IMR-90 (cell line): Measurements from ENCODE around the gene COPS7A. TPM values are rescaled to one million over a fixed set of nuclear protein-coding genes. Genes with fewer than 3 reads are reported as not detected.
A peak's percentile ranks its signal among the peaks of the same experiment; 100 is the strongest.

Experiments used
- ATAC-seq: fragments of 200-7000 bp; cut with Tn5 transposase; 2 replicates; pipeline ENCODE4 v1.9.1; 2020; ENCODE audit warnings: low read depth, mild to moderate bottlenecking, moderate library complexity
- BruUV-seq: library from RNA; stranded (reverse); fragments of 400-500 nt; replicated peaks from 2 replicates; lab custom pipeline; 2021; lab: Mats Ljungman, UMichigan
- CTCF ChIA-PET: fragments of 300-600 bp; formaldehyde crosslinking; extraction: SDS; loops from one replicate; lab custom pipeline; 2021; ENCODE audit warnings: antibody characterized with exemption; lab: Yijun Ruan, JAX
- POLR2A ChIA-PET: fragments of 300-600 bp; sonication (Branson Sonifier 250); formaldehyde crosslinking; loops from one replicate; lab custom pipeline; 2022; ENCODE audit warnings: antibody characterized with exemption; ENCODE audit not compliant: unreplicated experiment; lab: Charles Lee
- DNase-seq: peaks from one replicate; pipeline ENCODE4 v3.0.0; 2013
- H2AFZ ChIP-seq: replicated peaks from 2 replicates; pipeline ENCODE3; 2013; ENCODE audit warnings: low read length, mild to moderate bottlenecking; ENCODE audit not compliant: poor library complexity
- H2AK5ac ChIP-seq: 2 replicates; pipeline ENCODE4 v1.6.1; 2013; ENCODE audit warnings: low read depth, low read length, inconsistent platforms
- H2AK9ac ChIP-seq: replicated peaks from 2 replicates; pipeline ENCODE3; 2013; ENCODE audit warnings: mild to moderate bottlenecking, low read depth, low read length, moderate library complexity; ENCODE audit not compliant: poor library complexity
- H2BK120ac ChIP-seq: 2 replicates; pipeline ENCODE4 v1.6.1; 2013; ENCODE audit warnings: low read depth, low read length, inconsistent platforms
- H2BK15ac ChIP-seq: 3 replicates; pipeline ENCODE4 v1.6.1; 2013; ENCODE audit warnings: low read depth, low read length, inconsistent platforms
- H2BK20ac ChIP-seq: 2 replicates; pipeline ENCODE4 v1.6.1; 2013; ENCODE audit warnings: low read depth, mild to moderate bottlenecking, inconsistent platforms, low read length, moderate library complexity
- H2BK5ac ChIP-seq: 2 replicates; pipeline ENCODE4 v1.6.1; 2013; ENCODE audit warnings: mild to moderate bottlenecking, low read depth, low read length, inconsistent platforms; ENCODE audit not compliant: poor library complexity, severe bottlenecking
- H3K14ac ChIP-seq: replicated peaks from 2 replicates; pipeline ENCODE4 v1.6.1; 2013; ENCODE audit warnings: low read depth, low read length, inconsistent platforms
- H3K18ac ChIP-seq: 2 replicates; pipeline ENCODE4 v1.6.1; 2013; ENCODE audit warnings: low read depth, low read length, control low read depth
- H3K23ac ChIP-seq: 2 replicates; pipeline ENCODE4 v1.6.1; 2013; ENCODE audit warnings: low read depth, low read length, inconsistent platforms
- H3K27ac ChIP-seq: 2 replicates; pipeline ENCODE4 v1.5.1; 2013; ENCODE audit warnings: mild to moderate bottlenecking, control low read depth, low read length; ENCODE audit not compliant: insufficient read depth
- H3K27me3 ChIP-seq: 2 replicates; pipeline ENCODE4 v1.6.1; 2013; ENCODE audit warnings: low read length; ENCODE audit not compliant: control insufficient read depth, insufficient read depth
- H3K36me3 ChIP-seq: 2 replicates; pipeline ENCODE4 v1.6.1; 2013; ENCODE audit warnings: low read length, mixed read lengths; ENCODE audit not compliant: control insufficient read depth, insufficient read depth
- H3K4ac ChIP-seq: 2 replicates; pipeline ENCODE4 v1.6.1; 2013; ENCODE audit warnings: low read depth, low read length, inconsistent platforms
- H3K4me1 ChIP-seq: 2 replicates; pipeline ENCODE4 v1.6.1; 2013; ENCODE audit warnings: low read length, mixed read lengths; ENCODE audit not compliant: control insufficient read depth, insufficient read depth
- H3K4me2 ChIP-seq: 2 replicates; pipeline ENCODE4 v1.6.1; 2013; ENCODE audit warnings: low read depth, mild to moderate bottlenecking, control low read depth, low read length, moderate library complexity
- H3K4me3 ChIP-seq: 2 replicates; pipeline ENCODE4 v1.5.1; 2013; ENCODE audit warnings: low read depth, mild to moderate bottlenecking, control low read depth, low read length, moderate library complexity; ENCODE audit not compliant: insufficient read depth
- H3K56ac ChIP-seq: 2 replicates; pipeline ENCODE4 v1.6.1; 2013; ENCODE audit warnings: low read length, inconsistent platforms; ENCODE audit not compliant: insufficient read depth; ENCODE audit errors: extremely low read depth
- H3K79me1 ChIP-seq, 2 experiments: 2 replicates each; pipeline ENCODE4 v1.6.1; 2013; ENCODE audit warnings: low read length in 2 of 2, inconsistent platforms in 1 of 2, low read depth in 1 of 2
- H3K9ac ChIP-seq: 2 replicates; pipeline ENCODE4 v1.6.1; 2013; ENCODE audit warnings: low read depth, low read length, control low read depth
- H3K9me1 ChIP-seq: 2 replicates; pipeline ENCODE4 v1.6.1; 2013; ENCODE audit warnings: low read length, inconsistent platforms; ENCODE audit not compliant: insufficient read depth
- H3K9me3 ChIP-seq: 2 replicates; pipeline ENCODE4 v1.6.1; 2013; ENCODE audit warnings: low read length; ENCODE audit not compliant: control insufficient read depth, insufficient read depth
- H4K20me1 ChIP-seq: 2 replicates; pipeline ENCODE4 v1.6.1; 2013; ENCODE audit warnings: low read length, inconsistent platforms; ENCODE audit not compliant: insufficient read depth
- H4K5ac ChIP-seq: 2 replicates; pipeline ENCODE4 v1.6.1; 2013; ENCODE audit warnings: mild to moderate bottlenecking, low read depth, low read length, control low read depth
- H4K8ac ChIP-seq, 2 experiments: 2 replicates each; pipeline ENCODE4 v1.6.1; 2013; ENCODE audit warnings: low read depth in 2 of 2, low read length in 2 of 2, control low read depth in 1 of 2, inconsistent platforms in 1 of 2
- H4K91ac ChIP-seq: 2 replicates; pipeline ENCODE4 v1.6.1; 2013; ENCODE audit warnings: low read depth, low read length, inconsistent platforms; ENCODE audit not compliant: insufficient read depth
- MAFK ChIP-seq: IDR thresholded peaks from 2 replicates; pipeline ENCODE4 v1.6.1; 2012; ENCODE audit warnings: low read depth, low read length, improper control_type of control experiment
- MAZ ChIP-seq: IDR thresholded peaks from 2 replicates; pipeline ENCODE4 v1.6.1; 2012; ENCODE audit warnings: low read depth, mild to moderate bottlenecking, low read length, improper control_type of control experiment, moderate library complexity, borderline replicate concordance
- MXI1 ChIP-seq: IDR thresholded peaks from 2 replicates; pipeline ENCODE4 v1.6.1; 2012; ENCODE audit warnings: low read depth, mild to moderate bottlenecking, low read length, moderate library complexity, borderline replicate concordance
- NFE2L2 ChIP-seq: fragments of 150-350 bp; IDR thresholded peaks from 2 replicates; pipeline ENCODE4 v1.6.1; 2016; ENCODE audit warnings: low read depth, mild to moderate bottlenecking, low read length
- POLR2A ChIP-seq: IDR thresholded peaks from 2 replicates; pipeline ENCODE4 v1.6.1; 2012; ENCODE audit warnings: mild to moderate bottlenecking, low read depth, low read length
- RAD21 ChIP-seq: IDR thresholded peaks from 2 replicates; pipeline ENCODE4 v1.6.1; 2012; ENCODE audit warnings: low read length, improper control_type of control experiment
- RCOR1 ChIP-seq: IDR thresholded peaks from 2 replicates; pipeline ENCODE4 v1.6.1; 2012; ENCODE audit warnings: mild to moderate bottlenecking, low read length, improper control_type of control experiment; ENCODE audit not compliant: insufficient replicate concordance
- RFX5 ChIP-seq: IDR thresholded peaks from 2 replicates; pipeline ENCODE4 v1.8.0; 2012; ENCODE audit warnings: low read depth, mild to moderate bottlenecking, low read length, moderate library complexity
- SMC3 ChIP-seq: fragments of 150-350 bp; IDR thresholded peaks from 2 replicates; pipeline ENCODE4 v1.6.1; 2016; ENCODE audit warnings: low read depth, mild to moderate bottlenecking, antibody characterized with exemption, low read length, moderate library complexity
- WGBS, 2 experiments: methylation state at CpG; one replicate each; pipeline versions ENCODE4 v1.1.5 to v1.1.7; 2013; ENCODE audit warnings: missing lambda C conversion rate in 2 of 2; ENCODE audit not compliant: insufficient read length in 1 of 2; ENCODE audit errors: extremely low coverage in 2 of 2; 5-methylcytosine and 5-hydroxymethylcytosine counted together
- dilution Hi-C: fragments of 300-500 bp; cut with HindIII; formaldehyde crosslinking; loops from one replicate; pipeline ENCODE4 v1.14.3; 2018; ENCODE audit warnings: low sequenced_read_pairs; ENCODE audit not compliant: unreplicated experiment
- in situ Hi-C: fragments of 300-500 bp; cut with MboI; formaldehyde crosslinking; loops from 3 replicates; pipeline ENCODE4 v1.14.3; 2019; ENCODE audit warnings: low sequenced_read_pairs, inconsistent platforms, mixed read lengths
- intact Hi-C: fragments of 100-400 bp; cut with micrococcal nuclease; formaldehyde crosslinking; loops from 2 replicates; pipeline ENCODE4 v1.10.0; 2022
- polyA plus RNA-seq, 3 experiments: library from polyadenylated mRNA; depleted of rRNA; stranded (reverse); fragments of >200 nt; gene quantifications; 2 replicates each; pipeline ENCODE4 v1.2.3, GENCODE V29; 2012; ENCODE audit warnings: low replicate concordance in 1 of 3
- total RNA-seq: library from RNA; depleted of rRNA; stranded (reverse); fragments of >200 nt; gene quantifications from 2 replicates; pipeline ENCODE4 v1.2.3, GENCODE V29; 2012
- TF ChIP-seq, protein P1 (sequence below): fragments of 150-350 bp; IDR thresholded peaks from 2 replicates; pipeline ENCODE4 v1.6.1; 2017; ENCODE audit warnings: mild to moderate bottlenecking, antibody characterized with exemption, low read length, low read depth
- TF ChIP-seq, protein P2 (sequence below): conservative IDR thresholded peaks from 2 replicates; pipeline ENCODE4 v1.5.1; 2012; ENCODE audit warnings: mild to moderate bottlenecking, low read depth, low read length, improper control_type of control experiment
- TF ChIP-seq, protein P3 (sequence below): fragments of 150-350 bp; IDR thresholded peaks from 2 replicates; pipeline ENCODE4 v1.6.1; 2016; ENCODE audit warnings: low read depth, mild to moderate bottlenecking, low read length, moderate library complexity, borderline replicate concordance

The COPS7A gene
- total and polyA plus RNA-seq, 2 of the 4 experiments (the other 2 are of a cell fraction): 58.8 to 135 TPM

DNA sequence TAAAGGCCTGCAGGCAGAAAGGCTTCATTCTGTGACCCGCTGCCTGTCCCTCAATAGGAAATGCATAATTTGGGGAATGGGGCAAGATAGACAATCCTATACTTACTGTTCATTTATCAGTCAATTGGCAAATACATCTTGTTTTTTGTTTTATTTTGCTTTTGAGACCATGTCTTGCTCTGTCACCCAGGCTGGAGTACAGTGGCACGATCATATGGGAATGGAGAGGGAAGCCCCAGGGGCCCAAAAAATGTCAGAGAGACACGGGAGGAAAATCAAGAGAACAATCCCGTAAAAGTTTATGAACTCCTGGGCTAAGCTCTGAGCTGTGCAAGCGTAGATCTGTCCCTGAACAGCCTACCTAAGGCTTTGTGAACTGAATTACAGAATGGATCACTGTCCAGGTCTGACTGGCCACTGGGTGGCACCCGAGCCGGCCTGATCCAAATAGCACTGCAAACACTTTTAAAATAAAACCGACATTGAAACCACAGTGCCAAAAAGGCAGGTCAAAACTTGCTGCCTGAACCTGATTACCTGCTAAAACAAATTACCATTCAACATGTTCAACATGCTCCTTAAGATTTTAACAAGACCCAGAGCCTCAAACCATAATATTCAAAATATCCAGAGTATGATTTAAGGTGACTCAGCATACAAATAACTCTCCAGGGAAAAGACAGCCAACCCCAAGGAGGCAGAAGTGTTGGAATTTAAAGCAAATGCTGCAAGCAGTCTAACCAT is 11.8 kb downstream of the COPS7A start:
- no peak overlapping the region for H3K56ac ChIP-seq
- no TSS peak for BruUV-seq
- no peaks in the 10 kb centered on the region for H3K9me3 ChIP-seq
- intact Hi-C loops (loop anchor here (1.0 kb wide), 2 partner anchors 44 to 90 kb away; no protein-coding TSS in a partner anchor), dilution Hi-C loops (no loop called here), in situ Hi-C loops (no loop called here)
- 35% methylated on average over 5 of the region's 8 CpGs; no CpG with 5 or more reads in 1 of the 2 experiments for WGBS, 2 experiments
- no peak overlapping the region for H3K9ac ChIP-seq
- H2AFZ ChIP-seq: no peak overlapping the region
- no peaks in the 10 kb centered on the region for H4K20me1 ChIP-seq
- no peaks in the 10 kb centered on the region for H3K9me1 ChIP-seq
- peak overlapping the region; percentile 16 for H2BK5ac ChIP-seq
- H3K18ac ChIP-seq: no peak overlapping the region
- no peak overlapping the region; the same call in 1 of the 2 replicates for H3K4me2 ChIP-seq
- H3K27me3 ChIP-seq: no peaks in the 10 kb centered on the region
- ATAC-seq (peak; percentile 94), DNase-seq (peak; percentile 58)
- H2BK15ac ChIP-seq: no peak overlapping the region
- no peak overlapping the region for H3K4ac ChIP-seq
- no peak overlapping the region for H3K14ac ChIP-seq
- H3K79me1 ChIP-seq: no peaks in the 10 kb centered on the region; a peak in 1 of 4 replicates
- no peak overlapping the region for H2AK9ac ChIP-seq
- H4K8ac ChIP-seq: no peak overlapping the region; a peak in 1 of 4 replicates
- H4K91ac ChIP-seq: no peak overlapping the region
- peak overlapping the region; percentile 6; the same call in 1 of the 2 replicates for H2BK20ac ChIP-seq
- no peak overlapping the region for H2BK120ac ChIP-seq
- no peaks in the 10 kb centered on the region for H3K4me1 ChIP-seq
- TF ChIP-seq, protein P1, sequence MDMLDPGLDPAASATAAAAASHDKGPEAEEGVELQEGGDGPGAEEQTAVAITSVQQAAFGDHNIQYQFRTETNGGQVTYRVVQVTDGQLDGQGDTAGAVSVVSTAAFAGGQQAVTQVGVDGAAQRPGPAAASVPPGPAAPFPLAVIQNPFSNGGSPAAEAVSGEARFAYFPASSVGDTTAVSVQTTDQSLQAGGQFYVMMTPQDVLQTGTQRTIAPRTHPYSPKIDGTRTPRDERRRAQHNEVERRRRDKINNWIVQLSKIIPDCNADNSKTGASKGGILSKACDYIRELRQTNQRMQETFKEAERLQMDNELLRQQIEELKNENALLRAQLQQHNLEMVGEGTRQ: no peak
- TF ChIP-seq, protein P2, sequence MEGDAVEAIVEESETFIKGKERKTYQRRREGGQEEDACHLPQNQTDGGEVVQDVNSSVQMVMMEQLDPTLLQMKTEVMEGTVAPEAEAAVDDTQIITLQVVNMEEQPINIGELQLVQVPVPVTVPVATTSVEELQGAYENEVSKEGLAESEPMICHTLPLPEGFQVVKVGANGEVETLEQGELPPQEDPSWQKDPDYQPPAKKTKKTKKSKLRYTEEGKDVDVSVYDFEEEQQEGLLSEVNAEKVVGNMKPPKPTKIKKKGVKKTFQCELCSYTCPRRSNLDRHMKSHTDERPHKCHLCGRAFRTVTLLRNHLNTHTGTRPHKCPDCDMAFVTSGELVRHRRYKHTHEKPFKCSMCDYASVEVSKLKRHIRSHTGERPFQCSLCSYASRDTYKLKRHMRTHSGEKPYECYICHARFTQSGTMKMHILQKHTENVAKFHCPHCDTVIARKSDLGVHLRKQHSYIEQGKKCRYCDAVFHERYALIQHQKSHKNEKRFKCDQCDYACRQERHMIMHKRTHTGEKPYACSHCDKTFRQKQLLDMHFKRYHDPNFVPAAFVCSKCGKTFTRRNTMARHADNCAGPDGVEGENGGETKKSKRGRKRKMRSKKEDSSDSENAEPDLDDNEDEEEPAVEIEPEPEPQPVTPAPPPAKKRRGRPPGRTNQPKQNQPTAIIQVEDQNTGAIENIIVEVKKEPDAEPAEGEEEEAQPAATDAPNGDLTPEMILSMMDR: peak; percentile 75
- TF ChIP-seq RAD21 (peak; percentile 66), RFX5 (no peak), NFE2L2 (peak; percentile 62), MAZ (no peak), SMC3 (peak; percentile 68), MAFK (peak; percentile 37; the same call in 1 of the 2 replicates), RCOR1 (no peak), MXI1 (no peak), POLR2A (no peak)
- TF ChIP-seq, protein P3, sequence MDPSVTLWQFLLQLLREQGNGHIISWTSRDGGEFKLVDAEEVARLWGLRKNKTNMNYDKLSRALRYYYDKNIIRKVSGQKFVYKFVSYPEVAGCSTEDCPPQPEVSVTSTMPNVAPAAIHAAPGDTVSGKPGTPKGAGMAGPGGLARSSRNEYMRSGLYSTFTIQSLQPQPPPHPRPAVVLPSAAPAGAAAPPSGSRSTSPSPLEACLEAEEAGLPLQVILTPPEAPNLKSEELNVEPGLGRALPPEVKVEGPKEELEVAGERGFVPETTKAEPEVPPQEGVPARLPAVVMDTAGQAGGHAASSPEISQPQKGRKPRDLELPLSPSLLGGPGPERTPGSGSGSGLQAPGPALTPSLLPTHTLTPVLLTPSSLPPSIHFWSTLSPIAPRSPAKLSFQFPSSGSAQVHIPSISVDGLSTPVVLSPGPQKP: no peak
- ChIA-PET CTCF (interaction anchor here (0.5 to 0.6 kb wide), 2 partner anchors 9 to 74 kb away, joined by 3 read pairs; no protein-coding TSS in a partner anchor), POLR2A (interaction anchor here (0.6 kb wide), 1 partner anchor 30 kb away, joined by 4 read pairs; no protein-coding TSS in a partner anchor)
- no peak overlapping the region for H3K23ac ChIP-seq
- peaks cover 15% of the 10 kb centered on the region for H3K36me3 ChIP-seq
- no peak overlapping the region for H3K4me3 ChIP-seq
- no peak overlapping the region for H4K5ac ChIP-seq
- H2AK5ac ChIP-seq: no peak overlapping the region
- H3K27ac ChIP-seq: no peak overlapping the region
